Type B pancreatic cell (in vitro differentiated cells): ENCODE measurements around the gene MYOM3. TPM values are rescaled to one million over a fixed set of nuclear protein-coding genes. Genes with fewer than 3 reads are reported as not detected.

Experiments
- DNase-seq: peaks from one replicate; pipeline ENCODE4 v3.0.0; 2021; ENCODE audit warnings: mixed read lengths; ENCODE audit not compliant: unreplicated experiment; ENCODE audit errors: extremely low spot score
- H3K27ac Mint-ChIP-seq: 2 replicates; pipeline ENCODE4 v1.8.0; 2021; ENCODE audit warnings: mild to moderate bottlenecking, mixed read lengths
- H3K27me3 Mint-ChIP-seq: 2 replicates; pipeline ENCODE4 v1.8.0; 2021; ENCODE audit warnings: mixed read lengths
- H3K36me3 Mint-ChIP-seq: 2 replicates; pipeline ENCODE4 v1.8.0; 2021; ENCODE audit warnings: mixed read lengths
- H3K4me1 Mint-ChIP-seq: one replicate; pipeline ENCODE4 v1.8.0; 2021; ENCODE audit warnings: mixed read lengths; ENCODE audit not compliant: unreplicated experiment
- H3K4me3 Mint-ChIP-seq: 2 replicates; pipeline ENCODE4 v1.8.0; 2021; ENCODE audit warnings: mild to moderate bottlenecking, mixed read lengths
- H3K9me3 Mint-ChIP-seq: 2 replicates; pipeline ENCODE4 v1.8.0; 2021; ENCODE audit warnings: mixed read lengths
- CTCF ChIP-seq: fragments of 200-600 bp; sonication (generic); conservative IDR thresholded peaks from 2 replicates; pipeline ENCODE4 v1.5.0; 2021; ENCODE audit warnings: antibody characterized with exemption, mild to moderate bottlenecking
- total RNA-seq: library from RNA; stranded (reverse); gene quantifications from 2 replicates; pipeline ENCODE4 v1.2.1, GENCODE V29; 2021; ENCODE audit warnings: low replicate concordance

The MYOM3 gene
- total RNA-seq, 1 donor from 2014 or later = 0.70 TPM

- no peak for TF ChIP-seq CTCF
- no peak overlapping the region for H3K27ac Mint-ChIP-seq
- H3K4me1 Mint-ChIP-seq = peaks cover 30% of the 10 kb centered on the region
- no peak for DNase-seq
- no peak overlapping the region for H3K4me3 Mint-ChIP-seq
- H3K36me3 Mint-ChIP-seq = no peaks in the 10 kb centered on the region
- H3K9me3 Mint-ChIP-seq = no peaks in the 10 kb centered on the region
- H3K27me3 Mint-ChIP-seq = no peaks in the 10 kb centered on the region
Observed at GRCh38 chr1:24105368-24106160, 6.4 kb downstream of the MYOM3 start.

- TF ChIP-seq CTCF = no peak
- Mint-ChIP-seq H3K4me3 (no peak overlapping the region), H3K36me3 (no peaks in the 10 kb centered on the region), H3K4me1 (peaks cover 26% of the 10 kb centered on the region), H3K9me3 (no peaks in the 10 kb centered on the region), H3K27ac (no peak overlapping the region), H3K27me3 (no peaks in the 10 kb centered on the region)
- DNase-seq = no peak
Observed at GRCh38 chr1:24104854-24105253, 7.1 kb downstream of the MYOM3 start.

GRCh38 chr1:24103879-24104278 lies 8.1 kb downstream of the MYOM3 start:
- no peaks in the 10 kb centered on the region for H3K9me3 Mint-ChIP-seq

GRCh38 chr1:24103408-24103807 lies 8.5 kb downstream of the MYOM3 start:
- Mint-ChIP-seq H3K27ac (peak overlapping the region; percentile 84), H3K9me3 (no peaks in the 10 kb centered on the region), H3K27me3 (no peaks in the 10 kb centered on the region), H3K4me1 (peaks cover 36% of the 10 kb centered on the region), H3K36me3 (no peaks in the 10 kb centered on the region), H3K4me3 (peak overlapping the region; percentile 57)
- TF ChIP-seq CTCF = no peak
- no peak for DNase-seq

More at GRCh38 chr1:24103879-24104278, 8.1 kb downstream of the MYOM3 start:
- DNase-seq = no peak
- no peak for TF ChIP-seq CTCF
- H3K27me3 Mint-ChIP-seq = no peaks in the 10 kb centered on the region
- H3K27ac Mint-ChIP-seq = peak overlapping the region; percentile 84
- H3K4me3 Mint-ChIP-seq = peak overlapping the region; percentile 57
- no peaks in the 10 kb centered on the region for H3K36me3 Mint-ChIP-seq
- peaks cover 34% of the 10 kb centered on the region for H3K4me1 Mint-ChIP-seq

- H3K4me3 Mint-ChIP-seq = no peak overlapping the region
- TF ChIP-seq CTCF = no peak
- no peaks in the 10 kb centered on the region for H3K36me3 Mint-ChIP-seq
- DNase-seq = no peak
- H3K9me3 Mint-ChIP-seq = no peaks in the 10 kb centered on the region
- H3K27ac Mint-ChIP-seq = peak overlapping the region; percentile 84
- peaks cover 36% of the 10 kb centered on the region for H3K4me1 Mint-ChIP-seq
- H3K27me3 Mint-ChIP-seq = no peaks in the 10 kb centered on the region
Observed at GRCh38 chr1:24102961-24103360, 9.0 kb downstream of the MYOM3 start.
